ENCODE results near the gene ANGPTL2.

Gene ANGPTL2

GRCh38 chr9:127130661-127131538 lies 8.5 kb upstream of the ANGPTL2 start:
- TF ChIP-seq, protein P1, sequence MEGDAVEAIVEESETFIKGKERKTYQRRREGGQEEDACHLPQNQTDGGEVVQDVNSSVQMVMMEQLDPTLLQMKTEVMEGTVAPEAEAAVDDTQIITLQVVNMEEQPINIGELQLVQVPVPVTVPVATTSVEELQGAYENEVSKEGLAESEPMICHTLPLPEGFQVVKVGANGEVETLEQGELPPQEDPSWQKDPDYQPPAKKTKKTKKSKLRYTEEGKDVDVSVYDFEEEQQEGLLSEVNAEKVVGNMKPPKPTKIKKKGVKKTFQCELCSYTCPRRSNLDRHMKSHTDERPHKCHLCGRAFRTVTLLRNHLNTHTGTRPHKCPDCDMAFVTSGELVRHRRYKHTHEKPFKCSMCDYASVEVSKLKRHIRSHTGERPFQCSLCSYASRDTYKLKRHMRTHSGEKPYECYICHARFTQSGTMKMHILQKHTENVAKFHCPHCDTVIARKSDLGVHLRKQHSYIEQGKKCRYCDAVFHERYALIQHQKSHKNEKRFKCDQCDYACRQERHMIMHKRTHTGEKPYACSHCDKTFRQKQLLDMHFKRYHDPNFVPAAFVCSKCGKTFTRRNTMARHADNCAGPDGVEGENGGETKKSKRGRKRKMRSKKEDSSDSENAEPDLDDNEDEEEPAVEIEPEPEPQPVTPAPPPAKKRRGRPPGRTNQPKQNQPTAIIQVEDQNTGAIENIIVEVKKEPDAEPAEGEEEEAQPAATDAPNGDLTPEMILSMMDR (IDR thresholded peaks at IDR 0.05; ENCODE audit: low read depth, low read length), result no peak
- H3K4me3 ChIP-seq (replicated peaks in 1 of 2; ENCODE audit: low read depth in 2 of 2, low read length in 2 of 2), result no peak overlapping the region
- peak; percentile 93 to 97 for DNase-seq (ENCODE audit: low read depth in 2 of 2)

DNA sequence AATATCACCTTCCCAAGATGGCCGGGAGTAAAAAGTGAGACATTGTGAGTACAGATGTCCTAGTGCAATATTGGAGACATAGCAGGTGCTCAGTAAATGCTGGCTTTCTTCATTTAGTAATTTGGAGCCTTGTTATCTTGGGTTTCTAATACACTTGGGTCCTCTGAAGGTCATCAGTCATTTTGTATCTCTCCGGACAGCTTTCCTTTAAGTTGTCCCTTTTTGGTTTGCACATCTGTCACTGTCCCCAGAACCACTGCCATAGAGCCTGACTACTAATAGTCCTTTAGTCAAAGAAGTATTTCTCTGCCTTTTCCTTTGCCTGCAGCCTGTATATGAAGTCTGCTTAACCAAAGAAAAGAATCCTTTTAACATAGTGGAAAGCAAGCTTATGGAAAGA lies 7.8 kb upstream of the ANGPTL2 start:
- no peak for DNase-seq (ENCODE audit: low read depth in 2 of 2)
- TF ChIP-seq, protein P1 (IDR thresholded peaks at IDR 0.05; ENCODE audit: low read depth, low read length), result no peak
- no peak overlapping the region for H3K4me3 ChIP-seq (replicated peaks in 1 of 2; ENCODE audit: low read depth in 2 of 2, low read length in 2 of 2)

DNA sequence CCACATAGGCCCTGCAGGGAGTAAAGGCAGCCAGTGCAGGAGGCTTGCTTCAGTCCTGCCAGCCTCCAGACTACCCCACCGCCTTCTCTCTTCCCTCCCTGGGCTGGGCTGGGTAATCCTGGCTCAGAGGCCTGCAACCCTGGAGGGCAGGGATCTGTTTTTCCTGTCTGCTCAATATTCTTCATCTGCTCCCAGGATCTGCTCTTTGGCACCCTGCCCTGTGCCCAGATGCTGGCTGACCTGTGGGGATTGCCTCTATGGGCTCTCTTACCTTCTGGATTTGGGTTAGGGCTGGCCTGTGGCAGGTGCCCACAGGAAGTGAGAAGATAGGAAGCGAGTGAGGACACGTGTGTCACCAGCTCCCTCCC lies 7.3 kb upstream of the ANGPTL2 start:
- no peak overlapping the region for H3K4me3 ChIP-seq (replicated peaks in 1 of 2; ENCODE audit: low read depth in 2 of 2, low read length in 2 of 2)
- DNase-seq (ENCODE audit: low read depth in 2 of 2), result no peak
- TF ChIP-seq, protein P1 (IDR thresholded peaks at IDR 0.05; ENCODE audit: low read depth, low read length), result no peak

GRCh38 chr9:127129073-127129717 lies 6.8 kb upstream of the ANGPTL2 start:
- TF ChIP-seq, protein P1 (IDR thresholded peaks at IDR 0.05; ENCODE audit: low read depth, low read length), result no peak
- peak in 1 of 2 donors; percentile 16 for DNase-seq (ENCODE audit: low read depth in 2 of 2)

DNA sequence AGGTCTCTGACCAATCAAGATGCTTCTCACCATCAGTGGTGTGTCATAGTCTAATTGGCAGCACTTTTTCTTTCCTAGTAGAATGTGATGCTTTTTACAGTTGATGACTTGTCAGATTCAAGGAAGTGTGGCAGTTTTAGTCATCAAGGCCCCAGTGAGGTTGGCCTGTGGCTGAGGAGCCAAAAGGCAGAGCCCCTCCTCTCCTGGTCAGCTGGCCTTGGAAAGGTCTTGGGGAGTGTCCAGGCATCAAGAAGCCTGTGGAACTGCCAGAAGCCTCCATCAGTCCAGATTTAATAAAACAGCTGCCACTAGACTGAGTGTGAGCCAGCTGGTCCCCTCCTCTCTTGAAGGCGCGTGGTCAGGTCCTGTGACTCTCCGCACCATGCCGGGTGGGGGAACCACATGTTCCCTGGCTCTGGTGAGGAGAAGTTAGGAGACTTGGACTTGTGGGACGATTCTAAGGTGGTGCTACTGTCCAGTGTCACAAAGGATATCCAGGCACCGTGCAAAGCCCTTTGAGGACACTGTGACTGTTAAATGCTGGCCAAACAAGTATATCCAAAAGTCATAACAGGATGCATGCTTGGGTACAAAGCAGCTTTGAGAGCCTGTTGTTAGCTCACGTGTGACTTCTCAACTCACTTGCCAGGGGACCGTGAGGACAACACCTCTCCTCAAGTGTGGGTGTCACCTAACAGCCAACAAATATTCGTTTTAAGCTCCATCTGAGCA lies 6.1 kb upstream of the ANGPTL2 start:
- DNase-seq (ENCODE audit: low read depth in 2 of 2), result peak; percentile 24 to 72

More at GRCh38 chr9:127129073-127129717, 6.8 kb upstream of the ANGPTL2 start:
- no peak overlapping the region for H3K4me3 ChIP-seq (replicated peaks in 1 of 2; ENCODE audit: low read depth in 2 of 2, low read length in 2 of 2)

GRCh38 chr9:127126971-127127370 lies 4.5 kb upstream of the ANGPTL2 start:
- DNase-seq (ENCODE audit: low read depth in 2 of 2), result no peak
- H3K4me3 ChIP-seq (replicated peaks in 1 of 2; ENCODE audit: low read depth in 2 of 2, low read length in 2 of 2), result no peak overlapping the region
- TF ChIP-seq, protein P1 (IDR thresholded peaks at IDR 0.05; ENCODE audit: low read depth, low read length), result no peak

More for the DNA sequence above, 6.1 kb upstream of the ANGPTL2 start:
- TF ChIP-seq, protein P1 (IDR thresholded peaks at IDR 0.05; ENCODE audit: low read depth, low read length), result no peak
- no peak overlapping the region for H3K4me3 ChIP-seq (replicated peaks in 1 of 2; ENCODE audit: low read depth in 2 of 2, low read length in 2 of 2)

Measured in cardiac fibroblast (primary cell).